ENCODE measurements around the gene SMU1. TPM values are rescaled to one million over a fixed set of nuclear protein-coding genes. Genes with fewer than 3 reads are reported as not detected.

Gene SMU1
- total RNA-seq, 4 donors from 2014 or later: 12.5 to 15.3 (median 13.6) TPM

GRCh38 chr9:33104401-33104800 is 27.9 kb upstream of the SMU1 start:
- DNase-seq (no peak), ATAC-seq (no peak)
- peaks cover 27 to 37% of the 10 kb centered on the region in 2 donors for H3K4me1 ChIP-seq
- no peak overlapping the region for H3K27ac ChIP-seq
- intact Hi-C loops (cut with DNase I; ENCODE audit: low total_unique reads) (loop anchor here (5.0 kb wide), 1 partner anchor 123 kb away; no protein-coding TSS in a partner anchor), in situ Hi-C loops (cut with MboI; ENCODE audit: low sequenced_read_pairs in 4 of 4) (no loop called here)
- no peaks in the 10 kb centered on the region for H3K27me3 ChIP-seq
- TF ChIP-seq CTCF (IDR thresholded peaks at IDR 0.05 in 4 of 5, conservative IDR thresholded peaks at IDR 0.05 in 1 of 5): no peak
- TF ChIP-seq POLR2A (IDR thresholded peaks at IDR 0.05): no peak
- no peak overlapping the region for H3K4me3 ChIP-seq
- no peaks in the 10 kb centered on the region for H3K36me3 ChIP-seq
- H3K9me3 ChIP-seq: no peaks in the 10 kb centered on the region

GRCh38 chr9:33103501-33104281 is 27.2 kb upstream of the SMU1 start:
- H3K9me3 ChIP-seq: no peaks in the 10 kb centered on the region
- H3K27ac ChIP-seq: peak overlapping the region in 2 of 4 donors; percentile 20 to 84
- H3K4me1 ChIP-seq: peaks cover 27 to 37% of the 10 kb centered on the region in 2 donors
- ATAC-seq (no peak), DNase-seq (no peak)
- no peak for TF ChIP-seq POLR2A (IDR thresholded peaks at IDR 0.05)
- TF ChIP-seq CTCF (IDR thresholded peaks at IDR 0.05 in 4 of 5, conservative IDR thresholded peaks at IDR 0.05 in 1 of 5): no peak
- H3K27me3 ChIP-seq: no peaks in the 10 kb centered on the region
- H3K36me3 ChIP-seq: no peaks in the 10 kb centered on the region
- in situ Hi-C loops (cut with MboI; ENCODE audit: low sequenced_read_pairs in 4 of 4) (no loop called here), intact Hi-C loops (cut with DNase I; ENCODE audit: low total_unique reads) (loop anchor here (5.0 kb wide), 1 partner anchor 124 kb away; no protein-coding TSS in a partner anchor)
- H3K4me3 ChIP-seq: no peak overlapping the region

GRCh38 chr9:33102551-33103210 is 26.2 kb upstream of the SMU1 start:
- intact Hi-C loops (cut with DNase I; ENCODE audit: low total_unique reads): loop anchor here (5.0 kb wide), 1 partner anchor 125 kb away; no protein-coding TSS in a partner anchor
- no peak for DNase-seq
- no peaks in the 10 kb centered on the region for H3K27me3 ChIP-seq
- H3K27ac ChIP-seq: peak overlapping the region; percentile 80 to 88 (median 85)
- no peaks in the 10 kb centered on the region for H3K9me3 ChIP-seq
- in situ Hi-C loops (cut with MboI; ENCODE audit: low sequenced_read_pairs in 4 of 4): no loop called here
- no peak for ATAC-seq
- TF ChIP-seq POLR2A (IDR thresholded peaks at IDR 0.05) (no peak), CTCF (IDR thresholded peaks at IDR 0.05 in 4 of 5, conservative IDR thresholded peaks at IDR 0.05 in 1 of 5) (no peak)
- no peaks in the 10 kb centered on the region for H3K36me3 ChIP-seq
- H3K4me1 ChIP-seq: peaks cover 27 to 33% of the 10 kb centered on the region in 2 donors
- no peak overlapping the region for H3K4me3 ChIP-seq

- Histone ChIP-seq H3K9me3 (no peaks in the 10 kb centered on the region), H3K4me1 (peaks cover 14 to 19% of the 10 kb centered on the region in 2 donors), H3K36me3 (no peaks in the 10 kb centered on the region), H3K27me3 (no peaks in the 10 kb centered on the region), H3K4me3 (no peak overlapping the region), H3K27ac (peak overlapping the region; percentile 80 to 88 (median 85))
- intact Hi-C loops (cut with DNase I; ENCODE audit: low total_unique reads): loop anchor here (1.0 to 5.0 kb wide), 2 partner anchors 66 to 126 kb away; partner anchors contain the start of gene B4GALT1
- TF ChIP-seq POLR2A (IDR thresholded peaks at IDR 0.05): no peak
- TF ChIP-seq CTCF (IDR thresholded peaks at IDR 0.05 in 4 of 5, conservative IDR thresholded peaks at IDR 0.05 in 1 of 5): no peak
- DNase-seq: peak; percentile 66 to 88
- in situ Hi-C loops (cut with MboI; ENCODE audit: low sequenced_read_pairs in 4 of 4): no loop called here
- ATAC-seq: peak; percentile 97
Measured at GRCh38 chr9:33101104-33101951, 24.9 kb upstream of the SMU1 start.

Data from gastrocnemius medialis (tissue), 4 donors.